ENCODE measurements around the gene CRACDL.
A peak's percentile ranks its signal among the peaks of the same experiment; 100 is the strongest.

Gene CRACDL

DNA sequence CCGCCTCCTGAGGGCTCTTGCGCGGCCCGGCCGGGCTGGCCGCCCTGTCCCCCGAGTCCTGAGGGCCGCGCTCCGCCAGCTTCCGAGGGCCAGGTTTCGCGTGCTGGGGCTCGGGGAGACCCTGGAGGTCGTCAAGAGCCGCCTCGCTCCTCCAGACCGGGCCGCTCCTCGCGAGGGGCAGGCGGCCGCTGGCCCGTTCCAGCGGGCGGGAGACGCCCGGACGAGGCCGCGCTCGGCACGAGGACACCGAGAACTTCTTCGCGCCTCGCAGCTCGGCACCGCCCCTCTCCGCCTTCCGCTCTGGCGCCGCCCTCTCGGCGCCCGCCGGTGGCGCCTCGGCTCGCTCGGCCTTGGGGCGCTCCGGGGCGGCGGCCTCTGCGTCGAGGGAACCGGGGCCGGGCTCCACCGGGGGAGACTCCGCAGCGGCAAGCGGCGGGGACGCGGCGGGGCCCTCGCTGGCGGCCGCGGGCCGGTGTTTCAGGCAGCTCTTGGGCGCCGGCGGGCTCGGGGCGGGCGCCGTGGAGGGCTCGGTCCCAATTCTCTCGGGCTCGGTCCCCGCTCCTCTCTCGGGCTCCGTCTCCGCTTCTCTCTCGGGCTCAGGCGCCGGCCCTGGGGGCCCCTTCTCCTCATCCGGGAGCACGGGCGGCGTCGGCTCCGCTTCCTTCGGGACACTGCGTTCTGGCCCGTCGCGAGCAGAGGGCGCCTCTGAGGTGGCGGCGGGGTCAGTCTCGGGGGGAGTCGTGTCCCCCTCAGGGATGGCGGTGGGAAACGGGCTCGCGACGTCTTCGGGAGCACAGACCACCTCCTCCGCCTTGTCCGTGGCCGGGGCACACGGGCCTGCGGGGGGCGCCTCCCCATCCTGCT, 113.5 kb downstream of the CRACDL start:
- DNase-seq, result peak; percentile 33

GRCh38 chr2:98821629-98822135, 114.3 kb downstream of the CRACDL start:
- DNase-seq, result no peak

DNA sequence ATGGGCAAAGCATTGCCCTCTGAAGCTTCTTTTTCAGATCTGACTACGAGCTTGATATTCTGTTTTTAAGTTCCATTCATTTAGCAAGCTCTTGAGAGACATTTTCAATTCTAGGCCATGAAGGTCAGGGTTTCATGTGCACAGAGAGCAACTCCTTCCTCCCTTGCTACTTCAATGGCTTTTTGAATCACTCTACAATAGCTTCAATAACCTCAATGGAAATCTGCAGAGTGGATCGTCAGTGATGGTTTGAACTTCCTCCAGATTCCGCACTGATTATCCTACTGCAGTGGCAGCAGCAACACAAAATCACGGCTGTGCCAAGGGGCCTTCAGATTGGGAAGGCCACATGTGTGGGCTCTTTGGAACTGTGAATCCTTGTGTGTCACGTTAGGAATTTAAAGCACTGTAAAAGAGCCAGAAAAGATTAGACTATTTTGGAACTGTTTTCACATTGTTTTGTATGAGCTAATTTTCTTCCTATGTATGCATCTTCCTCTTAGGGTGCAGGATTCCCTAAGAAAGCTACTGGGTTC, 116.7 kb downstream of the CRACDL start:
- no peak for DNase-seq

- no peak for DNase-seq
These were observed 117.9 kb downstream of the CRACDL start for GRCh38 chr2:98818164-98818563.

DNA sequence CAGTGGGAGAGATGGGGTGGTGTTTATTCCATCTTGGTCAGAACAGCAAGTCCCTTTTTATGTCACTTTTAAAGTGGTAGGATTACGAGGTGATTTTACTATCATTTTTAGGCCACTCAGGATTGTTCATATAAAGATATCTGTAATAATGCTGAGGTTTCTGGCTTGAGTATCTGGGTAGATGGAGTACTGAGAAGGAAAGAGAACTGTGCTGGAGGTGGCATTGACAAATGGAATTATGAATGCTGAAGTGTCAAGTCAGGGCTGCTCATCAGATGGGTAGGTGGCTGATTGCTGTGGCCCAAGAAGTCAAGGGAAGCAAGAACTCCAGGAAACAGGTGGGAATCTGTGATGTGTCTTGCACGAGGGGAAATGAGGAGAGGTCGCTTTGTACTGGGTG, 119.7 kb downstream of the CRACDL start:
- no peak for DNase-seq

GRCh38 chr2:98815795-98816194, 120.2 kb downstream of the CRACDL start:
- DNase-seq, result no peak

GRCh38 chr2:98811766-98812165, 124.3 kb downstream of the CRACDL start:
- DNase-seq, result no peak

GRCh38 chr2:98810588-98810928, 125.5 kb downstream of the CRACDL start:
- DNase-seq, result no peak

DNA sequence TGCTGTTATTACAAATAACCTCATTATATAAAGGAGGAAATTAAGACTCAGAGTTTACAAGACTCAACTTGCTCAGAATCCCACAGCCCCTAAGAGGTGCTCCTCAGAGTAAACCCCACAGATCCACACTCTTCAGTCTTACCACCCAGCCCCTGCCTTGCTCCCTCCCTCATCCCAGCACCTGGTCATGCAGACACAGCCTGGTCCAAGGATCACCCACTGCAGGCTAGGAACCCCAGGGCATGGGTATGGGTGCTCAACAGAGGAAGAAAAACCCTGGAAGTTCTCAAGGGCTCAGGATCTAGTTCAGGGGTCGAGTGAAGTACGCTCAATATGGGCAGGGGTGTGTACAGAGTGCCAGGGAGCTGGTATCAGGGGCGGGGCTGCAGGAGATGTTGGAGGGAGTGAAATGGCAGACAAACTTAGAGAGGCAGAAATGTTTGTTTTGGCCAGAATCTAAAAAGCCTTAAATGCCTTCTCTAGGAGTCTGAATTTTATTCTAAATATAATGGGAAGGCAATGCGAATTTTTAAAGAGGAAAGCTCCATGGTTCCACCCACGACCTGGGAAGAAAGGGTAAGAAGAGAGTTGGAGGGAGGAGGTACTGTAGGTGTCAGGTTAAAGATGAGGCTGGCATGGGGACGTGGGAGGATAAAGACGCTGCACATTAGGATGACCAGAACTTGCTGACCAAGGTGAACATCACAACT, 126.0 kb downstream of the CRACDL start:
- DNase-seq, result no peak

GRCh38 chr2:98809116-98809515, 126.9 kb downstream of the CRACDL start:
- no peak for DNase-seq

- DNase-seq, result no peak
These were observed 127.5 kb downstream of the CRACDL start for GRCh38 chr2:98808546-98808945.

DNA sequence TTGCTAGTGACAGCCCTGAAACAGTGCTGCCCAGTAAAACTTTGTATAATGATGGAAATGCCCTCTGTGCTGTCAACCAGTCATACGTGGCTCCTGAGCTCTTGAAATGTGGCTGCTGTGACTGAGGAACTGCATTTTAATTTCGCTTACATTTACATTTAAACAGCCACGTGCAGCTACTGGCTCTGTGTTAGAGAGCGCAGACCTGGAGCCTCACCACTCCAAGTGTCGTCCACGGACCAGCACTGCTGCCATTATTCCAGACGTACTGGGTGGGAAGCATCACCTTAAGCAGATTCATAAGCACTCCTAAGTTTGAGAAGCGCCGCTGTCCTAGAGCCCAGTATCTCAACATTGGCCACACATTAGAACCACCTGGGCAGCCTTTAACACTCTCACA, 128.1 kb downstream of the CRACDL start:
- DNase-seq, result no peak

GRCh38 chr2:98807221-98807620, 128.8 kb downstream of the CRACDL start:
- DNase-seq, result peak; percentile 14

DNA sequence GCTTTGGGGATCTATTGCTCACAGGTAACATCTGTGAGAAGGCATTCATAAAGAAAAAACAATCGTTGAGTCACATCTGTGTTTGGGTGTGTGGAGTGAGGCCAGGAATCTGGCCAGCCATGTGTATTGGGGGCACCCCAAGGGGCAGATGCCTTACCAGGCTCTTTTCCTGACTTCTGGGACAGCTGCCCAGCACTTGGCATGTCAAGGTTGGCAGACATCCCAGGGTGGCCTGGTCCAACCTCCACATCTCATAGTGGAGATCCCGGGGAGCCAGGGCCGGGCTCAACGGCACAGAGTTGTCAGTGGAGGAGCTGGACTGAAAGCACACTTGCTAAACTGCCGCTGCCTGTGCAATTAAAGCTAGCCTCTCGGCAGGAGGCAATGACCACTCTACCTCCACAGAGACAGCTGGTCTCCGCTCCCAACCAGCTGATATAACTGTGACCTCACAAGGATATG, 129.8 kb downstream of the CRACDL start:
- no peak for DNase-seq

- no peak for DNase-seq
These were observed 130.4 kb downstream of the CRACDL start for GRCh38 chr2:98805412-98806171.

DNA sequence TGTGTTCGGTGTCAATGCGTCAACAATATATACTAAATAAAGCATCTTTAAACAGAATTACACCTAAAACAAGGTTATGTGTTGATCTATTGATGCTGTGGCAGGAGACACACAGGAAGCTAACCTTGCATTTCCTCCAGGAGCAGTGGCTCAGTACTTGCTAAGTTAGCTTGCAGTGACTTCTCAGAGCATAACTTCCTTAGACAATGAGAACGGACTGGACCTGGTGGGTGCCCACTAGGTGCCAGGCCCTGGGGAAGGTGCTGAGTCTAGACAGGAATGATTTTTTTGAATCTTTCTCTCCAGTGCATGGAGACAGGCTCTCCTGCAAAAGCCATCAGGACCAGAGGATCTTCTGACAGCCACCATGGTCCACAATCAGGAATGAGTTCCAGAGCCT, 131.3 kb downstream of the CRACDL start:
- DNase-seq, result no peak

- DNase-seq, result no peak
These were observed 131.8 kb downstream of the CRACDL start for GRCh38 chr2:98804265-98804650.

DNA sequence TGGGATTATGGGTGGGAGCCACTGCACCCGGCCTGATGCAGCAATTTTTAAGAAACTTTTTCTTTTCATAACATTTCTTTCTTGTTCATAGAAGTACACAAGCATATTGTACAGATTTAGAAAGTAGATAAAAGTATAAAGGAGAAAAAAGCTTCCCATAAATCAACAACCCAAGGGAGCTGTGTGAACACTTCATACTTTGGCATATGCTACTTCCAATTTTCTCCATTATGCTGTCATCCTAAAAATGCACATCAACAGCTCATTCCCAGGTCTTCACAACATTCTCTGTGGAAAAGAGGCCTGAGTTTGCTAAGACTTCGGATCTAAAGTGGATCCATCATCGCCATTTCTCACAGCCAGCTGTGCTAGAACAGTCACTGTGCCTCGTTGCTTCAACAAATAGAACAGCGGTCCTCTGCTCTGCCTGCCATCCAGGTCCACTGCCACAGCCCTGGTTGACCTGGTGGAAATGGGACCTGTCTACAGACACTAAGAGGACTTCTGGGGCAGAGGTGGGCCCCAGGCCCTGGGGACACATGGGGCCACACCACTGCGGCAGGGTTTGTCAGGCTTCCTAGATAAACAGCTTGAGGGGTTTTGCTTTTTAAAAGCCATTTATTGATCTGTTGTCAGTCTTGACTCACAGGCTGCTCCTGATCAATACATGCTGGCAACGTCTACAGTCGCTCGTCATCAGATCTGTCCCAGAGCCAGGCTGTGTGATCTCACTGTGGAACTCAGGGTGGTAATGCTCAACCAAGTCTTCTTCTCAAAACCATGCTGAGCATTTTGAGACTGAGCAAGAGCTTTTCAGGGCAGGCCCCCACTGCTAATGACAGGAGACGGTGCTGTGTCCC, 132.4 kb downstream of the CRACDL start:
- DNase-seq, result no peak

DNA sequence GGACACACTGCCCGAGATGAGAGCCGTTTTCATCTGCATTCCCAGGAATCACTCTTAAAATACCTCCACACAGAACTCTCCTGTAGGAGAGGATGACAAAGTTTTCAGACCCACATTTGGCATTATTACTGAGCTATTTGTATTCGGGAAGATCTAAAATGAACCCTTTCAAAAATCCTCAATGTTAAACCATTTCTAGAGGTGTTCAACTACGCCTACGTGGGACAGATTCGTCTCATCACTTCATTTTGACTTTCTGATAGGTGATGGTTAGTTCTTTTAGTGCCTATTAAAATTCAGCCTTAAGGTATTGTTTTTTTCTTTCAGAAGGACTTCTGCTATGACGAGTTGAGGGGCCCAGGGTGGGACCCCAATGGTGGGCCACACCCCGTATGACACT, 133.7 kb downstream of the CRACDL start:
- no peak for DNase-seq

- DNase-seq, result no peak
These were observed 134.1 kb downstream of the CRACDL start for GRCh38 chr2:98801921-98802321.

DNA sequence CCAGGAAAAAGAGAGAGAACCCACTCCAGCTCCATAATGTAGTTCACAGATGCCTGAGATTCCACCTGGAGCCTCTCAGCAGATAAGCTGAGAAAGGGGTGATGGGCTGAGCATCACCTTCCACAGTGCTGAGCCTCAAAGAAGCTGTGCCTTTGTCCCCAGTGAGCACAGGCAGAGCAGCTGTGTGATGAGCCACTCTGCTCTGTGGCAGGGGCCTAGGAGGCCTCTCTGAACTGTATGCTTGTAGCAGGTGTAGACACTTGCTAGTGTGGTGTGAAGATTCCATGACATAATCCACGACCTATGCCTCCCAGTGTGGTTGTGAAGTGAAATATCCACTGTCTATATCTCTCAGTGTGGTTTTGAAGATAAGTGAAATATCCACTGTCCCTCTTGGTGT, 134.7 kb downstream of the CRACDL start:
- DNase-seq, result no peak
